Stomach (tissue), 9 donors: ENCODE data around the gene VPS18. TPM values are rescaled to one million over a fixed set of nuclear protein-coding genes. Genes with fewer than 3 reads are reported as not detected.

Source experiments
- DNase-seq, 2 donors: peaks; one replicate each; pipeline versions ENCODE4 v3.0.0 to v3.0.0-alpha.2; 2013 to 2019
- H3K27ac ChIP-seq, 5 donors: fragments of 200-600 bp in 4 of 5; sonication (generic) in 4 of 5; one replicate each; pipeline ENCODE4 v1.5.1; 2013 to 2019; ENCODE audit warnings: mild to moderate bottlenecking in 1 of 5, moderate library complexity in 1 of 5
- H3K27me3 ChIP-seq, 3 donors: fragments of 200-600 bp; sonication (generic); one replicate each; pipeline ENCODE4 v1.5.1; 2017 to 2019; ENCODE audit warnings: mixed run types in 1 of 3
- H3K36me3 ChIP-seq, 4 donors: fragments of 200-600 bp; sonication (generic); 1 replicate in 3 of 4; 2 replicates in 1 of 4; pipeline ENCODE4 v1.5.1; 2016 to 2019
- H3K4me1 ChIP-seq, 4 donors: fragments of 200-600 bp; sonication (generic); one replicate each; pipeline ENCODE4 v1.5.1; 2016 to 2019
- H3K4me3 ChIP-seq, 4 donors: fragments of 200-600 bp; sonication (generic) in 3 of 4; one replicate each; pipeline ENCODE4 v1.5.1; 2016 to 2019; ENCODE audit warnings: mild to moderate bottlenecking in 1 of 4
- H3K9me3 ChIP-seq, 4 donors: fragments of 200-600 bp; sonication (generic); one replicate each; pipeline ENCODE4 v1.5.1; 2016 to 2019
- EP300 ChIP-seq: sonication (generic); formaldehyde crosslinking; IDR thresholded peaks from one replicate; pipeline ENCODE4 v1.6.1; 2017; ENCODE audit warnings: antibody characterized with exemption
- POLR2A ChIP-seq, 4 donors: fragments of 450-650 bp; IDR thresholded peaks; one replicate each; pipeline ENCODE4 v1.6.1; 2016; ENCODE audit warnings: antibody characterized with exemption in 4 of 4, control low read depth in 2 of 4, mild to moderate bottlenecking in 1 of 4, moderate library complexity in 1 of 4
- POLR2AphosphoS5 ChIP-seq, 3 donors: sonication (generic); formaldehyde crosslinking; IDR thresholded peaks; one replicate each; pipeline ENCODE4 v1.6.1; 2016; ENCODE audit warnings: antibody characterized with exemption in 3 of 3
- WGBS, 5 donors: extraction: QIAGEN DNeasy Blood & Tissue Kit in 3 of 5; methylation state at CpG; one replicate each; pipeline versions ENCODE4 v1.1.5 to v1.1.7; 2013 to 2018; 5-methylcytosine and 5-hydroxymethylcytosine counted together
- intact Hi-C: fragments of 100-400 bp; cut with DNase I; formaldehyde crosslinking; loops from one replicate; pipeline ENCODE4 v1.15.1; 2023; ENCODE audit warnings: low total_unique reads
- polyA plus RNA-seq, 3 donors: library from polyadenylated mRNA; stranded (reverse); fragments of 200-250 nt; gene quantifications; one replicate each; pipeline ENCODE4 v1.2.3, GENCODE V29; 2013
- total RNA-seq, 5 donors: library from RNA; depleted of rRNA; stranded (reverse); fragments of >200 nt; gene quantifications; one replicate each; pipeline versions ENCODE4 v1.1.0 to v1.2.3, GENCODE V29; 2014 to 2016
- TF ChIP-seq, protein P1 (sequence below), 7 experiments: fragments of 450-650 bp in 4 of 7; fragments of 200-600 bp in 3 of 7; sonication (generic) in 3 of 7; IDR thresholded peaks; one replicate each; pipeline ENCODE4 v1.5.1; 2016 to 2019; ENCODE audit warnings: antibody characterized with exemption in 7 of 7, control low read depth in 2 of 7, mild to moderate bottlenecking in 1 of 7
- donor health status: healthy with polysubstance abuse.
- donor health status: Bipolar disorder and iron deficiency.
- donor health status: healthy.

VPS18 gene
- total and polyA plus RNA-seq, 8 donors = 1.8 to 24.2 (median 13.1) TPM

DNA sequence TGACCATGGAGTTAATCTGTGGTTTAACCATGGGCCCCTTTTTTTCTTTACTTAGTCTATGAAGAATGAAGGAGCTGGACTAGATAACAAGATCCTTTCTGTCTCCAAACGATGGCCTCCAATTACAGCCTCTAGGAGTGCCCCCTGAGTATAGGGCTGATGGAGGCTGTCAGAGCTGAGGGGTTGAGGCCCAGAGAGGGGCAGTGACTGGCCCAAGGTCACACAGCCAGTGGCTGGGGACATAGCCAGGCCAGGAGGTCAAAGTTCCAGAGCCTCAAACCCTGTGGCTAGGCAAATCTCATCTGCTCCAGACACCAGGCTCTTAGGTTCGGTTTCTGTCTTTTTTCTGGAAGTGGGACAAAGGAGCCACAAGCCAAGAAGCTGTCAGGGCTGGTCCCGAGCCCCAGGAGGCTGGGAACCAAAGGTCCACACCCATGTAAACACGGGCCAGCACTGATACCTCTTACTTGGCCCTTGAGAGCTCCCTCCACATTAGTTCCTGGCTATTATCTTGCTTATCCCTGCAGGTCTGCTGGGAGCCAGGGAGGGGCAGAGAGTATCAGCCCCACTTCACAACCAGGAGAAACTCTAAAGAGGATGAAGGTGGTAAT is 30.5 kb upstream of the VPS18 start:
- peaks cover 0 to 17% (median 0%) of the 10 kb centered on the region in 3 donors for H3K27me3 ChIP-seq
- intact Hi-C loops = no loop called here
- TF ChIP-seq POLR2AphosphoS5 (IDR thresholded peaks at IDR 0.05) (peak in 2 of 3 donors; percentile 19 to 29), POLR2A (IDR thresholded peaks at IDR 0.05) (no peak)
- H3K4me3 ChIP-seq = no peak overlapping the region
- no peaks in the 10 kb centered on the region for H3K9me3 ChIP-seq
- DNase-seq = peak; percentile 44 to 68
- H3K36me3 ChIP-seq = no peaks in the 10 kb centered on the region
- WGBS, 5 donors = 25 to 63% (median 35%) methylated on average over 2 to 4 of the region's 4 CpGs
- peak overlapping the region in 3 of 5 donors; percentile 7 to 63 (median 15) for H3K27ac ChIP-seq
- H3K4me1 ChIP-seq = peaks cover 0 to 23% (median 8%) of the 10 kb centered on the region in 4 donors

DNA sequence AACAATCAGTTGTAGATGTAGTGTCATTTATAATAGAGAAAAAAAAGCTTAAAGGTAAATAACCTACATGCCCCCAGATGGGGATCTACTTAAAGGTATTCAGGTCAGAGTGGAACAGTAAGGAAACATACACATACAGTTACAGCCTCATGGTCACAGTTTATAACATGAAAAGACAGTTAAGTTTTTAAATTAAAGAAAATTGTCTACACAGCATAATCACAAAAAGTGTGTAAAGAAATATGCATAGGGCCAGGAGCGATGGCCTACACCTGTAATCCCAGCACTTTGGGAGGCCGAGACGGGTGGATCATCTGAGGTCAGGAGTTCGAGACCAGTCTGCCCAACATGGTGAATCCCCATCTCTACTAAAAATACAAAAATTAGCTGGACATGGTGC is 27.1 kb upstream of the VPS18 start:
- H3K9me3 ChIP-seq = no peaks in the 10 kb centered on the region
- no peak overlapping the region for H3K27ac ChIP-seq
- no peak for DNase-seq
- H3K27me3 ChIP-seq = peaks cover 0 to 20% (median 0%) of the 10 kb centered on the region in 3 donors
- 93 to 99% (median 96%) methylated on average over 4 of the region's 4 CpGs for WGBS, 5 donors
- intact Hi-C loops = no loop called here
- H3K36me3 ChIP-seq = no peaks in the 10 kb centered on the region
- no peak overlapping the region for H3K4me3 ChIP-seq
- peaks cover 3 to 23% (median 14%) of the 10 kb centered on the region in 4 donors for H3K4me1 ChIP-seq
- TF ChIP-seq POLR2AphosphoS5 (IDR thresholded peaks at IDR 0.05) (no peak), POLR2A (IDR thresholded peaks at IDR 0.05) (no peak), EP300 (no peak)
- TF ChIP-seq, protein P1, sequence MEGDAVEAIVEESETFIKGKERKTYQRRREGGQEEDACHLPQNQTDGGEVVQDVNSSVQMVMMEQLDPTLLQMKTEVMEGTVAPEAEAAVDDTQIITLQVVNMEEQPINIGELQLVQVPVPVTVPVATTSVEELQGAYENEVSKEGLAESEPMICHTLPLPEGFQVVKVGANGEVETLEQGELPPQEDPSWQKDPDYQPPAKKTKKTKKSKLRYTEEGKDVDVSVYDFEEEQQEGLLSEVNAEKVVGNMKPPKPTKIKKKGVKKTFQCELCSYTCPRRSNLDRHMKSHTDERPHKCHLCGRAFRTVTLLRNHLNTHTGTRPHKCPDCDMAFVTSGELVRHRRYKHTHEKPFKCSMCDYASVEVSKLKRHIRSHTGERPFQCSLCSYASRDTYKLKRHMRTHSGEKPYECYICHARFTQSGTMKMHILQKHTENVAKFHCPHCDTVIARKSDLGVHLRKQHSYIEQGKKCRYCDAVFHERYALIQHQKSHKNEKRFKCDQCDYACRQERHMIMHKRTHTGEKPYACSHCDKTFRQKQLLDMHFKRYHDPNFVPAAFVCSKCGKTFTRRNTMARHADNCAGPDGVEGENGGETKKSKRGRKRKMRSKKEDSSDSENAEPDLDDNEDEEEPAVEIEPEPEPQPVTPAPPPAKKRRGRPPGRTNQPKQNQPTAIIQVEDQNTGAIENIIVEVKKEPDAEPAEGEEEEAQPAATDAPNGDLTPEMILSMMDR (IDR thresholded peaks at IDR 0.05) = no peak

DNA sequence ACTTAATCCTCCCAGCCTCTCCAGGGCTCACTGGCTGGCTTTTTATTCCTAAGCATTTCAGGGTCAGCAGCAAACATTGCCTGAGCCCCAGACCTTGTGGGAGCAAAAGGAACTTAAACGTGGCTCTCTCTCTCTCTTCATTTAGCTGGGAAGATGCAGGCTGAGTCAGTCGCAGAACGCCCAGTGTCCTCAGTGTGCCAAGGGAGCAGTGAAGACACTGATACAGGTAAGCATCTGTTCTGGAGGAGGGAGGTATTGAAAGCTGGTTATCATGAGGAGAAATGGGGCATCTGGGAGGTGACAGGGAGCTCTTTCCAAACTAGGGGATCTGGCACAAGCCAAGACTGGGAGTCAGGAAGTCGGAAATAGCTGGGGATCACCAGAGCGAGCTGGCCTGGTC is 24.6 kb upstream of the VPS18 start:
- intact Hi-C loops = no loop called here
- no peaks in the 10 kb centered on the region for H3K36me3 ChIP-seq
- H3K4me3 ChIP-seq = no peak overlapping the region
- no peak for DNase-seq
- WGBS, 5 donors = 71 to 79% (median 75%) methylated on average over 5 of the region's 5 CpGs
- peaks cover 22 to 42% (median 32%) of the 10 kb centered on the region in 4 donors for H3K4me1 ChIP-seq
- H3K27ac ChIP-seq = no peak overlapping the region
- peaks cover 0 to 29% (median 0%) of the 10 kb centered on the region in 3 donors for H3K27me3 ChIP-seq
- no peak for TF ChIP-seq POLR2A (IDR thresholded peaks at IDR 0.05)
- no peak for TF ChIP-seq POLR2AphosphoS5 (IDR thresholded peaks at IDR 0.05)
- no peak for TF ChIP-seq EP300
- TF ChIP-seq, protein P1 (IDR thresholded peaks at IDR 0.05) = no peak
- no peaks in the 10 kb centered on the region for H3K9me3 ChIP-seq

DNA sequence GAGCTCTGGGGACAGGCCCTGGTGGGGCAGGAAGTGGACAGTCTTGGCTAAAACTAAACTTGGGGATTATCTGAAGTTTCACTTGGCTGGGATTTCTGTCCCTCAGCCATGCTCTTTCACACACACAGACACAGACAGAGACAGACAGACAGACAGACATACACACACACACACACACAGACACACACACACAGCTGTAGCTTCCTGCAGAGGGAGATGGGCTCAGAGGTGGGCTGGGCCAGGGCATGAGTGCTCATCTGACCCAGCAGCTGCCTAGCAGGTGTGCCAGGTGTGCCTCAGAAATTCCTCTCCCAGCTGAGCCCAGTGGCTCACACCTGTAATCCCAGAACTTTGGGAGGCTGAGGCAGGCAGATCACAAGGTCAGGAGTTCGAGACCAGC is 23.5 kb upstream of the VPS18 start:
- no peak for DNase-seq
- Histone ChIP-seq H3K4me3 (no peak overlapping the region), H3K27ac (no peak overlapping the region), H3K4me1 (peaks cover 22 to 42% (median 32%) of the 10 kb centered on the region in 4 donors), H3K9me3 (no peaks in the 10 kb centered on the region), H3K36me3 (no peaks in the 10 kb centered on the region), H3K27me3 (peaks cover 0 to 24% (median 0%) of the 10 kb centered on the region in 3 donors)
- intact Hi-C loops = no loop called here
- TF ChIP-seq EP300 (no peak), POLR2A (IDR thresholded peaks at IDR 0.05) (no peak)
- TF ChIP-seq, protein P1 (IDR thresholded peaks at IDR 0.05) = no peak
- WGBS, 5 donors = 82 to 100% (median 93%) methylated on average over 1 of the region's 1 CpG
